ENCODE data around the gene CLIP2. TPM values are rescaled to one million over a fixed set of nuclear protein-coding genes. Genes with fewer than 3 reads are reported as not detected.
A peak's percentile ranks its signal among the peaks of the same experiment; 100 is the strongest.
"Not testable (repeated sequence)": the region's sequence is repeated elsewhere in the genome, so short reads cannot be mapped to it uniquely, and the experiment has no call there.

The CLIP2 gene
- total and polyA plus RNA-seq, 4 donors = 15.3 to 35.7 (median 21.9) TPM

GRCh38 chr7:74394601-74395000 is 105.4 kb downstream of the CLIP2 start:
- H3K27me3 ChIP-seq (ENCODE audit: control insufficient read depth in 1 of 2, insufficient read depth in 2 of 2, low read length in 1 of 2); intact Hi-C loops (cut with DNase I); H3K9me3 ChIP-seq (ENCODE audit: control insufficient read depth, low read length); H3K4me1 ChIP-seq (ENCODE audit: control insufficient read depth in 1 of 2, insufficient read depth in 2 of 2, low read length in 2 of 2); H3K36me3 ChIP-seq (ENCODE audit: control insufficient read depth in 1 of 2, insufficient read depth in 2 of 2, low read length in 1 of 2); H3K27ac ChIP-seq (ENCODE audit: low read depth in 1 of 2, low read length in 2 of 2); H3K4me3 ChIP-seq (ENCODE audit: low read length in 2 of 2): not testable (repeated sequence)
- DNase-seq (peak in 1 of 2 donors; percentile 59), ATAC-seq (ENCODE audit: low FRiP score) (peak; percentile 53)
- WGBS, 2 donors = 31 to 32% methylated on average over 3 of the region's 3 CpGs

DNA sequence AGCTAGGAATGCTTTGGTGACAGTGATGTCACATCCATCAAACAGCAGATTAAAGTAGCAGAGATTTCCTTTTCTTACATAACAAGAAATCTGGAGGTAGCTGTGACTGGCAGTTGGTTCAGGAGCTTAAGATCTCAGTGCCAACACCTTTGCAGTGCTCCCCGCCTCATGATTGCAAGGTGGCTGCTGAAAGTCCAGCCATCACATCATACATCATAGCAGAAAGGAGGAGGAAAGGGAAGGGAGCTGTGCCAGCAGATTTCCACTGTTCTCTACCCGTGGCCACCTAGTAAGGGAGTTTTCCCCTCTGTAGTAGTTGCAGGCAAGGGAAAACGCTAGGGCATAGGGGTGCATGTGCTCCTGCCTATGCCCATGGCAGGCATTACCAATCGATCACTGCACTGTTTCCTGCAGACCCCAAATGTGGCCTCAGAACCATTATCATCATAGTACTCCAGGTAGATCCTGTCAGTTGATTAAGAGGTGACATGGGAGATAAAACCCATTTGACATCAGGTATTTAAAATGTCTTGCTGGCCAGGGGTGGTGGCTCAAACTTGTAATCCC is 106.6 kb downstream of the CLIP2 start:
- peak in 1 of 2 donors; percentile 6 for DNase-seq
- no peaks in the 10 kb centered on the region for H3K9me3 ChIP-seq (ENCODE audit: control insufficient read depth, low read length)
- WGBS, 2 donors = 56 to 91% methylated on average over 4 of the region's 4 CpGs
- no peak overlapping the region for H3K4me3 ChIP-seq (ENCODE audit: low read length in 2 of 2)
- no peak overlapping the region for H3K27ac ChIP-seq (ENCODE audit: low read depth in 1 of 2, low read length in 2 of 2)
- no peaks in the 10 kb centered on the region for H3K4me1 ChIP-seq (ENCODE audit: control insufficient read depth in 1 of 2, insufficient read depth in 2 of 2, low read length in 2 of 2)
- ATAC-seq (ENCODE audit: low FRiP score) = no peak
- intact Hi-C loops (cut with DNase I) = no loop called here
- H3K27me3 ChIP-seq (ENCODE audit: control insufficient read depth in 1 of 2, insufficient read depth in 2 of 2, low read length in 1 of 2) = no peaks in the 10 kb centered on the region
- H3K36me3 ChIP-seq (ENCODE audit: control insufficient read depth in 1 of 2, insufficient read depth in 2 of 2, low read length in 1 of 2) = peaks cover 0 to 8% of the 10 kb centered on the region in 2 donors

GRCh38 chr7:74396993-74397392 is 107.8 kb downstream of the CLIP2 start:
- DNase-seq (peak in 1 of 2 donors; percentile 54), ATAC-seq (ENCODE audit: low FRiP score) (no peak)
- intact Hi-C loops (cut with DNase I) = no loop called here
- H3K27me3 ChIP-seq (ENCODE audit: control insufficient read depth in 1 of 2, insufficient read depth in 2 of 2, low read length in 1 of 2) = no peaks in the 10 kb centered on the region
- no peak overlapping the region for H3K4me3 ChIP-seq (ENCODE audit: low read length in 2 of 2)
- H3K36me3 ChIP-seq (ENCODE audit: control insufficient read depth in 1 of 2, insufficient read depth in 2 of 2, low read length in 1 of 2) = peaks cover 0 to 8% of the 10 kb centered on the region in 2 donors
- no peaks in the 10 kb centered on the region for H3K9me3 ChIP-seq (ENCODE audit: control insufficient read depth, low read length)
- no peaks in the 10 kb centered on the region for H3K4me1 ChIP-seq (ENCODE audit: control insufficient read depth in 1 of 2, insufficient read depth in 2 of 2, low read length in 2 of 2)
- H3K27ac ChIP-seq (ENCODE audit: low read depth in 1 of 2, low read length in 2 of 2) = no peak overlapping the region
- 92 to 94% methylated on average over 10 to 11 of the region's 11 CpGs for WGBS, 2 donors

DNA sequence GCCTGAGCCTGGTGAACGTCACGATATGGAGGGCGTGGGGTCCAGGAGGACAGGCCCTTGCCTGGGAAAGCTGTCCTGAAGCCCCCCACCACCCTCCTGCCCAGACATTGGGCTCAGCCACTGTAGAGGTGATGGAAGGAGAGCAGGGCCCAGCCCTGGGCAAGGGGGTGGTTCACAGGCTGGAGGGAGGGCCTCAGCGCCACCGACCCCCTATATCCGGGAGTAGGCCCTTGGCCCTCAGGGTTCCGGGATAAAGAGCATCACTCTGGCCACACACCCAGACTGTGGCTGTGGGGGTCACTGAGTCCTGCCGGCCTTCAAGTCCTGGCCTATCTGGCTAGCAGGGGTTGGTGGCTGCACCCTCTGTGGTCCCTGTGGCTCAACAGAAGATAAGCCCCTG is 109.2 kb downstream of the CLIP2 start:
- H3K27ac ChIP-seq (ENCODE audit: low read depth in 1 of 2, low read length in 2 of 2) = no peak overlapping the region
- peak in 1 of 2 donors; percentile 43 for DNase-seq
- H3K9me3 ChIP-seq (ENCODE audit: control insufficient read depth, low read length) = no peaks in the 10 kb centered on the region
- no peaks in the 10 kb centered on the region for H3K4me1 ChIP-seq (ENCODE audit: control insufficient read depth in 1 of 2, insufficient read depth in 2 of 2, low read length in 2 of 2)
- 93 to 96% methylated on average over 8 of the region's 8 CpGs for WGBS, 2 donors
- no peak for ATAC-seq (ENCODE audit: low FRiP score)
- peaks cover 0 to 9% of the 10 kb centered on the region in 2 donors for H3K36me3 ChIP-seq (ENCODE audit: control insufficient read depth in 1 of 2, insufficient read depth in 2 of 2, low read length in 1 of 2)
- no peak overlapping the region for H3K4me3 ChIP-seq (ENCODE audit: low read length in 2 of 2)
- H3K27me3 ChIP-seq (ENCODE audit: control insufficient read depth in 1 of 2, insufficient read depth in 2 of 2, low read length in 1 of 2) = no peaks in the 10 kb centered on the region
- intact Hi-C loops (cut with DNase I) = loop anchor here in 1 of 2 donors (2.0 kb wide), 1 partner anchor 192 kb away; no protein-coding TSS in a partner anchor

DNA sequence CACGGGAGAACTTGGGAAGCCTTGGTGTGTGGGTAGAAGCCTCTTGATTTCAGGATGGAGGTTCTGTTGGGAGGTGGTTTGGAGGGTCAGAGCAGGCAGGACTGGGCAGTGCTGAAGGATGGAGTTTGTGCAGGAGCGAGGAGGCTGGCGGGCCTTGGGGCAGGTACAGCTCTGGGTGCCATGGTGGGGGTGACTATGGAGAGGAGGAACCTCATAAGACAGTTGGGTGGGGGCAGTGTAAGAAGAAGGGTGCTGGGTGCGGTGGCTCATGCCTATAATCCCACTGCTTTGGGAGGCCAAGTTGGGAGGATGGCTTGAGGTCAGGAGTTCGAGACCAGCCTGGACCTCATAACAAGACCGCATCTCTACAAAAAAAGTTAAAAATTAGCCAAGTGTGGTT is 109.8 kb downstream of the CLIP2 start:
- Histone ChIP-seq H3K4me1 (ENCODE audit: control insufficient read depth in 1 of 2, insufficient read depth in 2 of 2, low read length in 2 of 2) (no peaks in the 10 kb centered on the region), H3K4me3 (ENCODE audit: low read length in 2 of 2) (no peak overlapping the region), H3K9me3 (ENCODE audit: control insufficient read depth, low read length) (no peaks in the 10 kb centered on the region), H3K36me3 (ENCODE audit: control insufficient read depth in 1 of 2, insufficient read depth in 2 of 2, low read length in 1 of 2) (peaks cover 0 to 9% of the 10 kb centered on the region in 2 donors), H3K27ac (ENCODE audit: low read depth in 1 of 2, low read length in 2 of 2) (no peak overlapping the region), H3K27me3 (ENCODE audit: control insufficient read depth in 1 of 2, insufficient read depth in 2 of 2, low read length in 1 of 2) (no peaks in the 10 kb centered on the region)
- ATAC-seq (ENCODE audit: low FRiP score) = no peak
- intact Hi-C loops (cut with DNase I) = loop anchor here in 1 of 2 donors (2.0 kb wide), 1 partner anchor 192 kb away; no protein-coding TSS in a partner anchor
- 82 to 88% methylated on average over 6 of the region's 6 CpGs for WGBS, 2 donors
- DNase-seq = no peak

DNA sequence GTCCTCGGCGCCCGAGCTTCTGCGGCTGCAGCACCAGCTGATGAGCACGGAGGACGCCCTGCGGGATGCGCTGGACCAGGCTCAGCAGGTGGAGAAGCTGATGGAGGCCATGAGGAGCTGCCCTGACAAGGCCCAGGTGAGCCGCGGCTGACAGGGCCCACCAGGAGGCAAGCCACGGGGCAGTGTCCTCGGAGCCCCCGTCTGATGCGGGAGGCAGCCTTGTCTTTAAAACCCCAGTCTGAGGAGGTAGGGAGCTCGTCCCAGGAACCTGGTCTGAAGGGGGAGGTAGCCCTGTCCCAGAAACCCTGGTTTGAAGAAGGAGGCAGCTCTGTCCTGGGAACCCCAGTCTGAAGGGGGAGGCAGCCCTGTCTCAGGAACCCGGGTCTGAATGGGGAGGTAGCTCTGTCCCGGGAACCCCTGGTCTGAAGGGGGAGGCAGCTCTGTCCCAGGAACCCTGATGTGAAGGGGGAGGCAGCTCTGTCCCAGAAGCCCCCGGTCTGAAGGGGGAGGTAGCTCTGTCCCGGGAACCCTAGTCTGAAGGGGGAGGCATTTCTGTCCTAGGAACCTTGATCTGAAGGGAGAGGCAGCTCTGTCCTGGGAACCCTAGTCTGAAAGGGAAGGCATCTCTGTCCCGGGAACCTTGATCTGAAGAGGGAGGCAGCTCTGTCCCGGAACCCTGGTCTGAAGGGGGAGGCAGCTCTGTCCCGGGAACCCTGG is 111.4 kb downstream of the CLIP2 start:
- peaks cover 0 to 8% of the 10 kb centered on the region in 2 donors for H3K36me3 ChIP-seq (ENCODE audit: control insufficient read depth in 1 of 2, insufficient read depth in 2 of 2, low read length in 1 of 2)
- intact Hi-C loops (cut with DNase I) = loop anchor here in 1 of 2 donors (1.0 to 5.0 kb wide), 2 partner anchors 194 to 533 kb away; no protein-coding TSS in a partner anchor
- H3K4me3 ChIP-seq (ENCODE audit: low read length in 2 of 2) = no peak overlapping the region
- WGBS, 2 donors = 81 to 82% methylated on average over 22 of the region's 22 CpGs
- DNase-seq = peak in 1 of 2 donors; percentile 70
- no peaks in the 10 kb centered on the region for H3K9me3 ChIP-seq (ENCODE audit: control insufficient read depth, low read length)
- ATAC-seq (ENCODE audit: low FRiP score) = no peak
- H3K27ac ChIP-seq (ENCODE audit: low read depth in 1 of 2, low read length in 2 of 2) = no peak overlapping the region
- no peaks in the 10 kb centered on the region for H3K27me3 ChIP-seq (ENCODE audit: control insufficient read depth in 1 of 2, insufficient read depth in 2 of 2, low read length in 1 of 2)
- no peaks in the 10 kb centered on the region for H3K4me1 ChIP-seq (ENCODE audit: control insufficient read depth in 1 of 2, insufficient read depth in 2 of 2, low read length in 2 of 2)

DNA sequence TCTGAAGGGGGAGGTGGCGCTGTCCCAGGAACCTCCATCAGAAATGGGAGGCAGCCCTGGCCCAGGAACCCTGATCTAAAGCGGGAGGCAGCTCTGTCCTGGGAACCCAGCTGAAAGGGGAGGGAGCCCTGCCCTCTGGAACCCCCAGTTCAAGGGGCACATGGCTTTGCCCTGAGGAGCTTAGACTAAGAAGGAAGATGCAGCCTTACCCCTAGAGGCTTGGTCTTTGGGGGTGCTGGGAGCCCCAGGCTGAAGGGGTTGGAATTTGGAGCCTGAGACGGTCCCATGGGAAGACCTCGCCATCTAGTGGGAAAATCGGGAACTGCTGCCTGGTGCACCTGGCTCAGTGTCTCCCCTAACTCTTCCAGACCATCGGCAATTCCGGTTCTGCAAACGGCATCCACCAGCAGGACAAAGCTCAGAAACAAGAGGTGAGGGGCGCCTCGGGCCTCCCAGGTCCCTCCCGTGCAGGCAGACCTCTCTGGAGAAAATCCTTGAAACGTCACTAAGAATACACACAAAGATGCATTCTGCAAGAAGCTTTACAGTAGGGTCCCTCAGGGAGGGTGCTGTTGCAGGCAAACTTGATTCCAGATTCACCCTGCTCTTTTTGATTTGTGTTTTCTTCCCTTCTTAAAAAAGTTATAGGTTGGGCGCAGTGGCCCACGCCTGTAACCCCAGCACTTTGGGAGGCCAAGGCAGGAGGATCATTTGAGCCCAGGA is 112.1 kb downstream of the CLIP2 start:
- no peak overlapping the region for H3K27ac ChIP-seq (ENCODE audit: low read depth in 1 of 2, low read length in 2 of 2)
- no peak overlapping the region for H3K4me3 ChIP-seq (ENCODE audit: low read length in 2 of 2)
- DNase-seq (peak; percentile 74 to 89), ATAC-seq (ENCODE audit: low FRiP score) (peak; percentile 73)
- no peaks in the 10 kb centered on the region for H3K4me1 ChIP-seq (ENCODE audit: control insufficient read depth in 1 of 2, insufficient read depth in 2 of 2, low read length in 2 of 2)
- no peaks in the 10 kb centered on the region for H3K9me3 ChIP-seq (ENCODE audit: control insufficient read depth, low read length)
- intact Hi-C loops (cut with DNase I) = loop anchor here in 1 of 2 donors (1.0 to 5.0 kb wide), 2 partner anchors 195 to 534 kb away; no protein-coding TSS in a partner anchor
- H3K36me3 ChIP-seq (ENCODE audit: control insufficient read depth in 1 of 2, insufficient read depth in 2 of 2, low read length in 1 of 2) = peaks cover 0 to 4% of the 10 kb centered on the region in 2 donors
- no peaks in the 10 kb centered on the region for H3K27me3 ChIP-seq (ENCODE audit: control insufficient read depth in 1 of 2, insufficient read depth in 2 of 2, low read length in 1 of 2)
- 37 to 38% methylated on average over 14 of the region's 14 CpGs for WGBS, 2 donors

DNA sequence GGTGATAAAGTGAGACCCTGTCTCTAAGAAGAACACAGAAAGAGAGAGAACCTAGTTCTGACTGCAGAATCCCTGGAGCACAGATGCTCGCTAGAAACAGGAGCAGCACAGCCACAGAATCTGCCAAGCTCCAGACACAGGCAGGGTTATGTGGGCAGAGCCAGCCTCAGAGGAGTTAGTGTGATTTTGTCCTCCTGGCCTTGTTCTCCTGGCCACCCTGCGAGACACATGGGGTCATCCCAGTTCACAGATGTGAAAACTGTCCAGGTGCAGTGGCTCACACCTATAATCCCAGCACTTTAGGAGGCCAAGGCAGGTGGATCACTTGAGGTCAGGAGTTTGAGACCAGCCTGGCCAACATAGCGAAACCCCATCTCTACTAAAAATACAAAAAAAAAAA is 113.5 kb downstream of the CLIP2 start:
- H3K36me3 ChIP-seq (ENCODE audit: control insufficient read depth in 1 of 2, insufficient read depth in 2 of 2, low read length in 1 of 2); H3K4me3 ChIP-seq (ENCODE audit: low read length in 2 of 2); H3K9me3 ChIP-seq (ENCODE audit: control insufficient read depth, low read length); DNase-seq; H3K27ac ChIP-seq (ENCODE audit: low read depth in 1 of 2, low read length in 2 of 2); H3K27me3 ChIP-seq (ENCODE audit: control insufficient read depth in 1 of 2, insufficient read depth in 2 of 2, low read length in 1 of 2); H3K4me1 ChIP-seq (ENCODE audit: control insufficient read depth in 1 of 2, insufficient read depth in 2 of 2, low read length in 2 of 2); ATAC-seq (ENCODE audit: low FRiP score): not testable (repeated sequence)
- 71 to 89% methylated on average over 3 of the region's 3 CpGs for WGBS, 2 donors
- intact Hi-C loops (cut with DNase I) = loop anchor here in 1 of 2 donors (5.0 kb wide), 1 partner anchor 535 kb away; no protein-coding TSS in a partner anchor
